Hepatic stellate cell (primary cell): Measurements from ENCODE around the gene RELCH.

Experiments
- DNase-seq: peaks from one replicate; pipeline ENCODE4 v3.0.0; 2011; ENCODE audit warnings: low spot score

RELCH gene

GRCh38 chr18:62324917-62325805 lies 138.1 kb downstream of the RELCH start, which contains the start of gene TNFRSF11A:
Gene TNFRSF11A, plus strand, starts transcription at chr18:62325310. Its CDS starts 43 bp downstream, at chr18:62325353.
- no peak for DNase-seq

GRCh38 chr18:62325806-62326645 lies 139.0 kb downstream of the RELCH start:
- no peak for DNase-seq

GRCh38 chr18:62326646-62327348 lies 139.7 kb downstream of the RELCH start:
- DNase-seq, result no peak

GRCh38 chr18:62327977-62328376 lies 140.9 kb downstream of the RELCH start:
- no peak for DNase-seq

GRCh38 chr18:62328586-62329525 lies 141.8 kb downstream of the RELCH start:
- no peak for DNase-seq

- peak; percentile 73 for DNase-seq
These were observed 142.8 kb downstream of the RELCH start for GRCh38 chr18:62329691-62330454.

- no peak for DNase-seq
These were observed 143.6 kb downstream of the RELCH start for GRCh38 chr18:62330650-62331049.

GRCh38 chr18:62331581-62332356 lies 144.7 kb downstream of the RELCH start:
- no peak for DNase-seq

GRCh38 chr18:62332431-62332830 lies 145.4 kb downstream of the RELCH start:
- no peak for DNase-seq

GRCh38 chr18:62332964-62333695 lies 146.1 kb downstream of the RELCH start:
- no peak for DNase-seq

- no peak for DNase-seq
These were observed 147.1 kb downstream of the RELCH start for GRCh38 chr18:62334120-62334519.

- no peak for DNase-seq
These were observed 148.4 kb downstream of the RELCH start for GRCh38 chr18:62335494-62335893.

GRCh38 chr18:62336618-62337017 lies 149.6 kb downstream of the RELCH start:
- no peak for DNase-seq

- DNase-seq, result no peak
These were observed 150.3 kb downstream of the RELCH start for GRCh38 chr18:62337336-62337735.

- DNase-seq, result no peak
These were observed 151.5 kb downstream of the RELCH start for GRCh38 chr18:62338446-62339105.

- no peak for DNase-seq
These were observed 152.3 kb downstream of the RELCH start for GRCh38 chr18:62339106-62339988.

- DNase-seq, result no peak
These were observed 153.9 kb downstream of the RELCH start for GRCh38 chr18:62340996-62341395.
